ENCODE data around the gene CERS3. TPM values are rescaled to one million over a fixed set of nuclear protein-coding genes. Genes with fewer than 3 reads are reported as not detected.

CERS3 gene
- total and polyA plus RNA-seq, 2 donors = 0.11 to 2.3 TPM

DNA sequence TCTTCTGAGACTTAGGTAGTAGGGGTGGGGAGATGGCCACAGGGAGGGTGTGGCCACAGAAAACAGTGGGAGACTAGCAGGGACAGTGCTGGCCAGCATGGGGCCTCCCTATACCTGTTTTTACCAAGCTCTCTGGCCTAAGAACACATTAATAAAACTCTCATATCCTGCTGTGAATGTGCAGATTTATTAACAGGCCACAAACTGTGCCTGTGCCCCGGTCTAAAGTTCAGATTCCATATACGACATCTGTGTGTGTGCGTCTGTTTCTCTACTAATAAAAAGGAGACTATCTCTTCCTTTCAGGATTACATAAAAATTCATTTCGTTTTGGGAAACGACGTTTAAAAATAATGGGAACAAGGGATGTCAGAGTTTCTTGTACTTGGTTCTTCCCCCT lies 94.2 kb downstream of the CERS3 start:
- Histone ChIP-seq H3K27ac (ENCODE audit: low read depth) (no peak overlapping the region), H3K36me3 (ENCODE audit: insufficient read depth) (no peaks in the 10 kb centered on the region), H3K4me3 (ENCODE audit: low read depth, low read length) (no peak overlapping the region), H3K4me1 (ENCODE audit: insufficient read depth) (no peaks in the 10 kb centered on the region)
- 67% methylated on average over 6 of the region's 6 CpGs for WGBS
- DNase-seq (ENCODE audit: extremely low spot score) = no peak

DNA sequence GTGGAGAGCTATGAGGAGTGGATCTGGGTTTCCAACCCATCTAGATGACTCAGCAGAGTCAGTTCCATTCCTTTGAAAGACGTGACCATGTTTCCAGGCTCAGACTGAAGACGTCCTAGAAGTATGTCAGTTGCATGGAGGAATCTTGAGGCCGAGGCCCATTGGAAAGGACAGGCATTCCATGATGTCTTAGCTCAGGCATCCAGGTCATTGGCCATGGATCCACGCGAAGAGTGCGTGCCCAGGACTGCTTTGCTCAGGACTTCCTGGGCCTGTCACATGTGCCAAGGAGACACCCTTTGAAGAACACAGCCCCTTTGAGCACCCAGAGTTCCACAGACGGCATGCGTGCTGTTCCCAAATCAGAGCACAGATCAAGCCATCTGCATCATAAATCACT lies 94.7 kb downstream of the CERS3 start:
- Histone ChIP-seq H3K27ac (ENCODE audit: low read depth) (no peak overlapping the region), H3K36me3 (ENCODE audit: insufficient read depth) (no peaks in the 10 kb centered on the region), H3K4me3 (ENCODE audit: low read depth, low read length) (no peak overlapping the region), H3K4me1 (ENCODE audit: insufficient read depth) (no peaks in the 10 kb centered on the region)
- DNase-seq (ENCODE audit: extremely low spot score) = no peak
- WGBS = 89% methylated on average over 8 of the region's 8 CpGs

GRCh38 chr15:100433304-100433703 lies 95.4 kb downstream of the CERS3 start:
- Histone ChIP-seq H3K36me3 (ENCODE audit: insufficient read depth) (no peaks in the 10 kb centered on the region), H3K4me1 (ENCODE audit: insufficient read depth) (no peaks in the 10 kb centered on the region), H3K27ac (ENCODE audit: low read depth) (no peak overlapping the region), H3K4me3 (ENCODE audit: low read depth, low read length) (no peak overlapping the region)
- 97% methylated on average over 2 of the region's 2 CpGs for WGBS
- no peak for DNase-seq (ENCODE audit: extremely low spot score)

DNA sequence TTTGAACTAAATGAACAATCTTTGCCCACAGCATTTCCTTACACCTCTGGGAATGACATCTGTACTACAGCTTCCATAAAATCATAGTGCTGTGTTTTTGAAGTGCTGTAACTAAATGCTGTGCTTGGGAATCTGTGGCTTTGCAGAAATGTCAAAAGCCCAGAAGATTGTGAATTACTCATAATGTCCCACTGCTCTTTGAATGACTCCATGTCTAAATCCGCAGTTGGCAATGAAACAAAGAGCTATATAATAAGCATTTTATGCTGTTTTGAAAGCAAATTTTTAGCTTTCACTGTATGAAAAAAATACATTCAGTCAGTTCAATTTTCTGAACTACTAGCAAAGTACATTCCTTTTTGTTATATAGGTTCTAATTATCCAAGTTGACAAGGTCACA lies 98.3 kb downstream of the CERS3 start:
- Histone ChIP-seq H3K27ac (ENCODE audit: low read depth) (no peak overlapping the region), H3K4me3 (ENCODE audit: low read depth, low read length) (no peak overlapping the region), H3K36me3 (ENCODE audit: insufficient read depth) (no peaks in the 10 kb centered on the region), H3K4me1 (ENCODE audit: insufficient read depth) (no peaks in the 10 kb centered on the region)
- DNase-seq (ENCODE audit: extremely low spot score) = no peak
- WGBS = 51% methylated on average over 1 of the region's 1 CpG

DNA sequence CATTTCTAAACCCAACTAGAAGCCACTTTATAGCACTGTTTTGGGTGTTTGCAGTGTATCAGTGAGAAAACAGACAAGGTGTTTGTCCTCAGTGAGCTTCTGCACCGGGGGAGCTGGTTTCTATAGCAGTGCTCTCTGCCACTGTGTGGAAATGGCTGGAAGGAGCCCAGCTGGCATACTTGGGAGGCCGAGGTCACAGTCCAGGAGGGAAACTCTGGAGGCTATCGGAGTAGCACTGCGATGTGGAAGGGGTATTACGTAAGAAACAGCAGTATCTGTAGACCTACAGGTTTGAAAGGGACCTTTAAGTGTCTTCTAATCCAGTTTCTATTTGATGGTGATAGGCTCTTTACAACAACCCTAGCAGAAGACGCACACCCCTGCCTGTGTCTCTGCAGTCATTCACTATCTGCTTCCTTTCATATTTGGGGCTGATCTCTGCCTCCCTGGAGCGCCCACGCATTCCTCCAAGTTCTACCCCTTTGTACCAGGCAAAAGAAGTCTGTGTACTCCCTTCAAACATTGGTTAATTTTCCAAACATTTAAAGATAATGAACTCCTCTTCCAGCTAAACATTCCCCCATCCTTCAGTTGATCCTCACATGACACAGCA lies 99.5 kb downstream of the CERS3 start:
- Histone ChIP-seq H3K4me1 (ENCODE audit: insufficient read depth) (no peaks in the 10 kb centered on the region), H3K4me3 (ENCODE audit: low read depth, low read length) (no peak overlapping the region), H3K27ac (ENCODE audit: low read depth) (no peak overlapping the region), H3K36me3 (ENCODE audit: insufficient read depth) (no peaks in the 10 kb centered on the region)
- no peak for DNase-seq (ENCODE audit: extremely low spot score)
- WGBS = 67% methylated on average over 8 of the region's 8 CpGs

GRCh38 chr15:100426937-100427336 lies 101.8 kb downstream of the CERS3 start:
- Histone ChIP-seq H3K36me3 (ENCODE audit: insufficient read depth) (no peaks in the 10 kb centered on the region), H3K27ac (ENCODE audit: low read depth) (no peak overlapping the region), H3K4me1 (ENCODE audit: insufficient read depth) (no peaks in the 10 kb centered on the region), H3K4me3 (ENCODE audit: low read depth, low read length) (no peak overlapping the region)
- 87% methylated on average over 10 of the region's 10 CpGs for WGBS
- DNase-seq (ENCODE audit: extremely low spot score) = no peak

- Histone ChIP-seq H3K4me1 (ENCODE audit: insufficient read depth) (peaks cover 1% of the 10 kb centered on the region), H3K27ac (ENCODE audit: low read depth) (no peak overlapping the region), H3K36me3 (ENCODE audit: insufficient read depth) (no peaks in the 10 kb centered on the region), H3K4me3 (ENCODE audit: low read depth, low read length) (no peak overlapping the region)
- WGBS = 99% methylated on average over 1 of the region's 1 CpG
- no peak for DNase-seq (ENCODE audit: extremely low spot score)
These were observed 123.6 kb downstream of the CERS3 start for GRCh38 chr15:100405179-100405578.

- Histone ChIP-seq H3K4me3 (ENCODE audit: low read depth, low read length) (no peak overlapping the region), H3K36me3 (ENCODE audit: insufficient read depth) (no peaks in the 10 kb centered on the region), H3K4me1 (ENCODE audit: insufficient read depth) (no peaks in the 10 kb centered on the region), H3K27ac (ENCODE audit: low read depth) (no peak overlapping the region)
- 82% methylated on average over 6 of the region's 6 CpGs for WGBS
- DNase-seq (ENCODE audit: extremely low spot score) = no peak
These were observed 127.8 kb downstream of the CERS3 start for GRCh38 chr15:100400996-100401395.

DNA sequence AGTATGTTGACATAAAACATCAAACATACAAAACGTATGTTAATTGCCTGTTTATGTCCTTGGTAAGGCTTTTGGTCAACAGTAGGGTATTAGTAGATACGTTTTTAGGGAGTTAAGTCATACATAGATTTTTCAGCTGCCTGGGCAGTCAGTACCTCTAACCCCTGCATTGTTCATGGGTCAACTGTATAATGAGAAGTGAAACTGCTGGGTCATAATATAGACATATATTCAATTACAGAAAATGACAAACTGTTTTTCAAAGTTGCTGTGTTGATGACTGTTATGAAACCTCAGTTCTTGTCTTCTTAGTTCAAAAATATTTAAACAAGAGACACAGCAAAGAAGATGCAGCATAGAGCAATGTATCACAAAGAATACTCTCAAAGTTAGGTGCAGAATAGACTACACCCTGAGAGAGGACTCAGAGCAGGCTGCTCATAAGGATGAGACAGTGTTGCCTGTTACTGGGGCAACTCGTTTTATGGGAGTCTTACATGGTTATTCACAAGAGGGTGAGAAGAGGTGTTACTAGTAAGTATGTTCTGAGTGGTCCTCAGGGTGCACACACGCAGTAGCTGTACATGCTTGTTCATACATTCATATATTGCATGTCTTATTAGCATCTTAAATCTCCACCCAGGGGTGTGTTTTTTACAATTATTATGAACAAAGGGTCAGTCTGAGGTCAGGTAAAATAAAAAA lies 133.9 kb downstream of the CERS3 start:
- WGBS = 61% methylated on average over 4 of the region's 4 CpGs
- Histone ChIP-seq H3K27ac (ENCODE audit: low read depth) (no peak overlapping the region), H3K4me1 (ENCODE audit: insufficient read depth) (no peaks in the 10 kb centered on the region), H3K36me3 (ENCODE audit: insufficient read depth) (no peaks in the 10 kb centered on the region), H3K4me3 (ENCODE audit: low read depth, low read length) (no peak overlapping the region)
- DNase-seq (ENCODE audit: extremely low spot score) = no peak

DNA sequence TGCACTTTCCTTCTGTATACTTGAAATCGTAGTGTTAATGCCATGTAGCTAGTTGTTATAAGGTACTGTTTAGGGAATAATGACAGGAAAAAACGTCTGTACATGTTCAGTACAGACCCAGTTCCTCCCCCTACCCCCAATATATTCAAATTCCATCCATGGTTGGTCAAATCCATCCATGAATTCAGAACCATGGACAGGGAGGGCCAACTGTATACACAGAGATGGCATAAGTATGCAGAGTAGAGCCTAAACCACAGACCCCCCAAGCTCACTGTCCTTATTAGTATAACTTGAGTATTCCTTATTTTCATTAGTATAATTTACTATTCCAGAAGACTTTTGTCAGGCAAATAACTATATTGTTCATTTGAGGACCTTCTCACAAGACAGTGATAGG lies 135.7 kb downstream of the CERS3 start:
- DNase-seq (ENCODE audit: extremely low spot score) = no peak
- WGBS = 70% methylated on average over 2 of the region's 2 CpGs

GRCh38 chr15:100385300-100386050 lies 143.3 kb downstream of the CERS3 start:
- no peaks in the 10 kb centered on the region for H3K36me3 ChIP-seq (ENCODE audit: insufficient read depth)
- WGBS = 90% methylated on average over 3 of the region's 3 CpGs
- no peak overlapping the region for H3K27ac ChIP-seq (ENCODE audit: low read depth)
- H3K4me3 ChIP-seq (ENCODE audit: low read depth, low read length) = no peak overlapping the region
- DNase-seq (ENCODE audit: extremely low spot score) = no peak
- H3K4me1 ChIP-seq (ENCODE audit: insufficient read depth) = no peaks in the 10 kb centered on the region

More for the DNA sequence above, 135.7 kb downstream of the CERS3 start:
- Histone ChIP-seq H3K4me3 (ENCODE audit: low read depth, low read length) (no peak overlapping the region), H3K4me1 (ENCODE audit: insufficient read depth) (no peaks in the 10 kb centered on the region), H3K36me3 (ENCODE audit: insufficient read depth) (no peaks in the 10 kb centered on the region), H3K27ac (ENCODE audit: low read depth) (no peak overlapping the region)

- Histone ChIP-seq H3K4me1 (ENCODE audit: insufficient read depth) (no peaks in the 10 kb centered on the region), H3K36me3 (ENCODE audit: insufficient read depth) (no peaks in the 10 kb centered on the region), H3K4me3 (ENCODE audit: low read depth, low read length) (no peak overlapping the region), H3K27ac (ENCODE audit: low read depth) (no peak overlapping the region)
- 83% methylated on average over 10 of the region's 10 CpGs for WGBS
- no peak for DNase-seq (ENCODE audit: extremely low spot score)
These were observed 144.7 kb downstream of the CERS3 start for GRCh38 chr15:100384108-100384410.

- no peaks in the 10 kb centered on the region for H3K4me1 ChIP-seq (ENCODE audit: insufficient read depth)
- H3K36me3 ChIP-seq (ENCODE audit: insufficient read depth) = no peaks in the 10 kb centered on the region
- no peak overlapping the region for H3K27ac ChIP-seq (ENCODE audit: low read depth)
- WGBS = 40% methylated on average over 3 of the region's 3 CpGs
- no peak overlapping the region for H3K4me3 ChIP-seq (ENCODE audit: low read depth, low read length)
- DNase-seq (ENCODE audit: extremely low spot score) = no peak
These were observed 145.2 kb downstream of the CERS3 start for GRCh38 chr15:100383302-100384107.
